Neural progenitor cell (in vitro differentiated cells): ENCODE data around the gene HCLS1. TPM values are rescaled to one million over a fixed set of nuclear protein-coding genes. Genes with fewer than 3 reads are reported as not detected.

Experiments
- DNase-seq: peaks from one replicate; pipeline ENCODE4 v3.0.0-alpha.2; 2016; ENCODE audit warnings: low spot score
- H2AFZ ChIP-seq: fragments of 200-600 bp; sonication (generic); replicated peaks from 2 replicates; pipeline ENCODE4 v1.6.1; 2016; ENCODE audit warnings: antibody characterized with exemption
- H3F3A ChIP-seq: fragments of 200-600 bp; sonication (generic); 2 replicates; pipeline ENCODE4 v1.6.1; 2016; ENCODE audit warnings: antibody characterized with exemption, low read depth
- H3K27ac ChIP-seq: fragments of 200-600 bp; sonication (generic); 2 replicates; pipeline ENCODE4 v1.5.1; 2016; ENCODE audit warnings: mild to moderate bottlenecking
- H3K27me3 ChIP-seq: fragments of 200-600 bp; sonication (generic); 2 replicates; pipeline ENCODE4 v1.6.1; 2016; ENCODE audit warnings: mild to moderate bottlenecking, moderate library complexity
- H3K36me3 ChIP-seq: fragments of 200-600 bp; sonication (generic); 2 replicates; pipeline ENCODE4 v1.5.1; 2016
- H3K4me1 ChIP-seq: fragments of 200-600 bp; sonication (generic); 2 replicates; pipeline ENCODE4 v1.6.1; 2016; ENCODE audit warnings: mixed run types
- H3K4me2 ChIP-seq: fragments of 200-600 bp; sonication (generic); 2 replicates; pipeline ENCODE4 v1.6.1; 2016
- H3K4me3 ChIP-seq: fragments of 200-600 bp; sonication (generic); 2 replicates; pipeline ENCODE4 v1.5.1; 2016
- H3K79me2 ChIP-seq: fragments of 200-600 bp; sonication (generic); 2 replicates; pipeline ENCODE4 v1.6.1; 2016; ENCODE audit warnings: low read depth
- H3K9ac ChIP-seq: fragments of 200-600 bp; sonication (generic); 2 replicates; pipeline ENCODE4 v1.6.1; 2016
- H3K9me3 ChIP-seq: fragments of 200-600 bp; sonication (generic); 2 replicates; pipeline ENCODE4 v1.5.1; 2016; ENCODE audit warnings: low read depth
- H4K20me1 ChIP-seq: fragments of 200-600 bp; sonication (generic); 2 replicates; pipeline ENCODE4 v1.6.1; 2016; ENCODE audit warnings: low read depth
- H3K27ac Mint-ChIP-seq: 3 replicates; pipeline ENCODE4 v1.8.0; 2021; ENCODE audit warnings: mixed read lengths
- H3K27me3 Mint-ChIP-seq: 2 replicates; pipeline ENCODE4 v1.8.0; 2022; ENCODE audit warnings: low read depth, mild to moderate bottlenecking, inconsistent platforms, moderate library complexity, mixed read lengths; ENCODE audit not compliant: insufficient read depth
- H3K36me3 Mint-ChIP-seq: 3 replicates; pipeline ENCODE4 v1.8.0; 2021; ENCODE audit warnings: mixed read lengths
- H3K4me1 Mint-ChIP-seq: 3 replicates; pipeline ENCODE4 v1.8.0; 2021; ENCODE audit warnings: mixed read lengths
- H3K4me3 Mint-ChIP-seq: 3 replicates; pipeline ENCODE4 v1.8.0; 2021; ENCODE audit warnings: mild to moderate bottlenecking, moderate library complexity, mixed read lengths
- H3K9me3 Mint-ChIP-seq: 3 replicates; pipeline ENCODE4 v1.8.0; 2020; ENCODE audit warnings: mixed read lengths
- CTCF ChIP-seq: fragments of 200-600 bp; sonication (generic); IDR thresholded peaks from 2 replicates; pipeline ENCODE4 v1.5.1; 2017; ENCODE audit warnings: antibody characterized with exemption, mild to moderate bottlenecking
- EZH2 ChIP-seq: fragments of 200-600 bp; sonication (generic); IDR thresholded peaks from 2 replicates; pipeline ENCODE4 v1.6.1; 2017; ENCODE audit warnings: antibody characterized with exemption, mild to moderate bottlenecking, moderate library complexity
- EZH2phosphoT487 ChIP-seq: fragments of 200-600 bp; sonication (generic); IDR thresholded peaks from 2 replicates; pipeline ENCODE4 v1.6.1; 2017; ENCODE audit warnings: antibody characterized with exemption
- total RNA-seq: library from RNA; depleted of rRNA; stranded (reverse); fragments of >200 nt; gene quantifications from 2 replicates; pipeline ENCODE4 v1.2.3, GENCODE V29; 2015; ENCODE audit warnings: low replicate concordance

The HCLS1 gene
- total RNA-seq, 1 donor from 2014 or later: not detected

DNA sequence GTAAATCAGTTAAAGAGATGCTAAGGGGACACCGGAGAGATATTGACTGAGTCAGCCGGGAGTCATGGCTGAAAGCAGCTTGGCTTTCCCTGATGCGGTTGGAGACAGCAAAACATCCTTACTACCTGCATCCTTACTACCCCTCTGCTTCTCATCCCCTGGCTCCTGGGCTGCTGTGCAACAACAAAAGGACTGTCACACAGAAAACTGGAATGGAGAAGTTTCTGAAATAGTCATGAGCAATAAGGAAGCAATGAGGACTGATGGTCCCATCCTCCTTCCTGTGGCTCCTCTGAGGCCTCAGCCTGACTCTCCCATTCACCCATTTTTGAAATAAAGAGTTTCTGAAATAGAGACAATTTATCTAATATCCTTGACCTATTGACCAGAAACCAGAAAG, 1.1 kb downstream of the HCLS1 start:
- Histone ChIP-seq H3K4me1 (no peaks in the 10 kb centered on the region), H2AFZ (no peak overlapping the region), H3K4me3 (no peak overlapping the region), H3F3A (no peaks in the 10 kb centered on the region), H3K9me3 (no peaks in the 10 kb centered on the region), H3K27ac (no peak overlapping the region), H3K9ac (no peak overlapping the region), H3K4me2 (no peak overlapping the region), H3K79me2 (no peaks in the 10 kb centered on the region), H4K20me1 (no peaks in the 10 kb centered on the region), H3K36me3 (no peaks in the 10 kb centered on the region), H3K27me3 (no peaks in the 10 kb centered on the region)
- H3K9me3 Mint-ChIP-seq: no peaks in the 10 kb centered on the region
- H3K27ac Mint-ChIP-seq: no peak overlapping the region
- H3K4me1 Mint-ChIP-seq: no peaks in the 10 kb centered on the region
- H3K27me3 Mint-ChIP-seq: peaks cover 5% of the 10 kb centered on the region
- no peak for DNase-seq
- peaks cover 10% of the 10 kb centered on the region for H3K36me3 Mint-ChIP-seq
- TF ChIP-seq CTCF: no peak
- TF ChIP-seq EZH2phosphoT487: no peak
- H3K4me3 Mint-ChIP-seq: no peak overlapping the region

DNA sequence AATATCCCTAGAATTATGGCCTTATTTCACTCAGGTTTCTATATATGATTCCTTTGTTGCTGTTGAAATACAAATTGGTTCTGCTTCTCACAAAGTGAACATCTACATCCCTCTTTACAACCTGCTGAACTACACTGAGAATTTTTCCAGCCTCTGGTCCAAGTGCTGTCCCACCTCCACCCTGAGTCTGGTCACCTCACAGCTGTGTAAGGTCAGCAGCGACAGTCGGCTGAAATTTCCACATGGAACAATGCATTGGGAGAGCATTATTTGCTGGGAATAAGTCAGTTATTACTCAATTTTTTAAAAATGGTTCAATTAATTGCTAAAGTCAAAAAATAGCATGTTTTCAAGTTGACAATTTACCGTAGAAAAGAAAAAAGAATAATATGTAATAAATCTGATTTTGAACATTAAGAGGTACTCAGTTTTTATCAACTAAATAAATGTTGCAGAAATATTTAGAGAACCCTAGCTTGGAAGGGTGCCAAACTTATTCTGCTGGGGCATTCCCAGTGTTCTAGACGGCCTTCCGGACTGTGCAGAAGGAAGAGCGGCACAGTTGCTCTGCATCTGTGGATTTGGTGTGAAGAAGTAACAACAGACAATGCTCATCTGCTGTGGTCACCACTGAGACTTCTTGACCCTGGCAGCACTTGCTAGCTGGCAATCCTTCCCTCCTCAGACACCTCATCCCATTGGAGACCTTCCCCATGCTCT, 1.8 kb downstream of the HCLS1 start:
- H3K27me3 Mint-ChIP-seq: peaks cover 5% of the 10 kb centered on the region
- H3K4me2 ChIP-seq: no peak overlapping the region
- H3K27ac Mint-ChIP-seq: no peak overlapping the region

DNA sequence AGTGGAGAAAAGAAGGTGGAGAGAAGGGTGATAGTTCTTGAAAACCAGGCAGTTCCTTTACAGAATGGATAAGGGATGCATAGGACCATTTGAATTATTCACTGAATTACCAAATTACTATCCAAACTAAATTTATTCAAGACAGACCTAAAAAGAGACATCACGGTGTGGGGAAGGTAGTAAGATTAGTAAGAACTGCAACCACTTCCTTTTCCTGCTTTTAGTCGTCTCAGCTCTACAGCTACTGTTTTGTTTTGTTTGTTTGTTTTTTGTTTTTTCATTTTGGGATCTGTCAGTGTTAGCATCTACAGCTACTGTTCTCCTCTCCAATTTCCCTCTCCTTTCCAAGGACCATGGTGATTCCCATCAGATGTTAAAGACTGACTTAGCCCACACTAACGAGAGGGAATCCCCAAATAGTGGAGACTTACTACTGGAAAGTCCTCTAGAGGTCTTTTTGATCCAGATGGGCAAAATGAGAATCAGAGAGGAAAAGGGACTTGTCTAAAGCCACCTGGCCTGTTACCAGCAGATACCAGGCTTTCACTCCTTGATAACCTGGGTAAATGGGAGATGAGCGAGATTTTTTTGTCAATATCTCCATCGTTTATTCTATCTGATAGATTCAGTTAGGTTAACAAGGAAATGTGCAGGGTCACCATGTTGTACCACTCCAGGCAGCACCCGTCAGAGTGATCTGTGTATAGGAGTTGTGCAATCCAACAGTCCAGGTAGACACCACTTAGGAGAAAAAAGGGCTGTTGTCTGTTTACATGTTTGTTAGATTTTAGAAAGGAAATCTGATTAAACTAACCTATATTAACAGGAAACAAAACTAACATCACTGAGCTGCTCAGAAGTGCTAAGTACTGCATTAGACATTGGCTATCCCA, 6.0 kb downstream of the HCLS1 start:
- Histone ChIP-seq H4K20me1 (no peaks in the 10 kb centered on the region), H3K4me2 (no peak overlapping the region), H3F3A (no peaks in the 10 kb centered on the region), H3K27ac (no peak overlapping the region), H3K9me3 (no peaks in the 10 kb centered on the region), H3K4me3 (no peak overlapping the region), H3K36me3 (no peaks in the 10 kb centered on the region), H3K4me1 (no peaks in the 10 kb centered on the region), H3K27me3 (no peaks in the 10 kb centered on the region), H3K79me2 (no peaks in the 10 kb centered on the region), H3K9ac (no peak overlapping the region), H2AFZ (no peak overlapping the region)
- Mint-ChIP-seq H3K9me3 (no peaks in the 10 kb centered on the region), H3K4me1 (no peaks in the 10 kb centered on the region), H3K4me3 (no peak overlapping the region), H3K36me3 (no peaks in the 10 kb centered on the region), H3K27me3 (peaks cover 2% of the 10 kb centered on the region), H3K27ac (no peak overlapping the region)
- TF ChIP-seq EZH2phosphoT487 (no peak), CTCF (no peak), EZH2 (no peak)
- no peak for DNase-seq

More for the DNA sequence above, 1.8 kb downstream of the HCLS1 start:
- Histone ChIP-seq H3K4me3 (no peak overlapping the region), H3K9me3 (no peaks in the 10 kb centered on the region), H4K20me1 (no peaks in the 10 kb centered on the region), H3K27ac (no peak overlapping the region), H3K79me2 (no peaks in the 10 kb centered on the region), H3K36me3 (no peaks in the 10 kb centered on the region), H3F3A (no peaks in the 10 kb centered on the region), H3K9ac (no peak overlapping the region), H2AFZ (no peak overlapping the region), H3K4me1 (no peaks in the 10 kb centered on the region), H3K27me3 (no peaks in the 10 kb centered on the region)
- Mint-ChIP-seq H3K4me1 (no peaks in the 10 kb centered on the region), H3K36me3 (peaks cover 6% of the 10 kb centered on the region), H3K9me3 (no peaks in the 10 kb centered on the region), H3K4me3 (no peak overlapping the region)
- no peak for DNase-seq
- no peak for TF ChIP-seq EZH2phosphoT487
- no peak for TF ChIP-seq EZH2
- no peak for TF ChIP-seq CTCF
